ENCODE data around the gene UPK2.

The UPK2 gene

DNA sequence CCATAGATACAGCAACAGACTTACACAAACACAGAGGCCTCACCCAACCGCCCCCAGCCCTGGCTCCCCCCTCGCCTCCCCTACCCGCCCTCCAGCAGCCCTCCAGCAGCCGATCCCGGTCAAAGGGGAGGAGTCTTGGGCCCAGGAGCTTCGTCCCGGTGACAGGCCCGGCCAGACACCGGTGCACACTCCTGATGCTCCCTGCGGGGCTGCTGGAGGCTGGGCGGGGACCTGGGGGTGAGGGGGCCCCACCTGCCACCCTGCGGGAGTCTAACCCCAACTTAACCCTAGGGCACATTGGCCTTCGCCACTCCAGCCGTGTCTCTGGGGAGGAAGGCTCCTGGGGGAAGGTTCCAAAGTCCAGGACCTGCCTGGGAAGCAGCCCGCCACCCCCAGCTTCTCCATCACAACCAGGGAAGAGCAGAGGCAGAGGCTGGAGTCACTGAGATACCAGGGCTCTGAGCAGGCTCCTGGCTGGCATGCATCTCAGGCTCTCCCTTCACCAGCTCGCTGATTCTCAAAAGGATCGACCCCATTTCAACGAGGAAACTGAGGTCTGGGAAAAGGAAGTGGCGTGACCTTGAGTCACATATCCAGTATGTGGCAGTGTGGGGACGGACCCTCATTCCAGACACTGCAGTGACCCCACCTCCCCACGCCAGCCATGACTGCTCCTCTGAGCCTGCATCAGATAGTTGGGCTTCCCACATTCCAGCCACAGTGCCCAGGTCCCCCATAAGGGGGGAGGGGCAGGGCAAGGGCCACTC is 44.8 kb upstream of the UPK2 start:
- peaks cover 0 to 46% (median 20%) of the 10 kb centered on the region in 11 experiments; a peak in 15 of 22 replicates for H4K20me1 ChIP-seq
- H3K9me3 ChIP-seq (replicated peaks in 1 of 11) = no peaks in the 10 kb centered on the region
- peak overlapping the region in 9 of 10 experiments; percentile 22 to 63 (median 48); a peak in 15 of 20 replicates for H3K4me3 ChIP-seq
- peak overlapping the region in 10 of 11 experiments; percentile 64 to 96 (median 90); a peak in 20 of 22 replicates for H3K27ac ChIP-seq
- no peaks in the 10 kb centered on the region for H3K27me3 ChIP-seq
- peak overlapping the region; percentile 93 to 100 (median 98) for H3K4me2 ChIP-seq
- H3K9ac ChIP-seq = peak overlapping the region; percentile 51 to 94 (median 81); a peak in 21 of 22 replicates
- peaks cover 18 to 27% (median 21%) of the 10 kb centered on the region in 11 experiments; a peak in 21 of 22 replicates for H3K36me3 ChIP-seq
- no peak for TF ChIP-seq Cebpa-rat (IDR thresholded peaks at IDR 0.05)
- peaks cover 87 to 98% (median 94%) of the 10 kb centered on the region in 10 experiments for H3K4me1 ChIP-seq

DNA sequence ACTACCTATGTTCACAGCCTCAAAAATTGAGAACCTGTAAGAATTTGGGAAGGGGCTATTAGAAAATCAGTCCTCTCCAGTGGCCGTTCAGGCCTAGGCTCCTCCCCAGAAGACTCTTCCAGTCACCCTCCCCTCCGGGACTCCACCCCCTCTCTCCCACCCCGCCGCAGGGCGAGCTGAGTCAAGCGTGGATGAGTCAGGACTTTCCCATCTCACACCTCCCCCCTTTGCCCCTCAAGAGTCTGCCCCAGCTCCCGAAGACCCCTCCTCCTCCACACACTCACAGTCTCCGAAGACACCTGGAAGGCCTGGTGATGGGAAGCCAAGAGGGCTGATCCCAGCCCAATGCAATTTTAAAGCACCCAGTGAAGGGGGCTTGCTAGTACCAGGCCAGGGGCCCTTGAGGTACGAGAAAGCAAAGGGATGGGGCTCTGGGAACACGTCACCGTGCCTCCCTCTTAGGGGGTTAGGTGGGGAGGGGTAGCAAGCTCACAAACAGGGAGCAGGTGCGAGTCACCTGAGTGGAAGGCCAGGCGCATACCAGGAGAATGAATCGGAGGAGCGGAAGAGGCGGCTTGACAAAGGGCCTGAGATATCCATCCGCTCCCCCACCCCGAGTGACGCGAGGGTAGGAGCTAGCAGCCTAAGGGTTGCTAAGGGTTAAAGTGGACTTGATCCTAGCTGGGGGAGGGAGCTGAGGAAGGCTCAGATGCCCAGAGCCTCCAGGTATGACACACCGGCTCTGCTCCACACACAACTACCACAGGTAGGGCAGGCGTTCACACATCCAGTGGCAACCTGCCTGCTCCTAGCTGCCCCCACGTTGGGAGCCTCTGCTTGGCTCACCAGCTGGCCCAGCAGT is 44.0 kb upstream of the UPK2 start:
- peaks cover 96 to 99% (median 98%) of the 10 kb centered on the region in 10 experiments for H3K4me1 ChIP-seq
- H3K4me3 ChIP-seq = peak overlapping the region in 9 of 10 experiments; percentile 22 to 63 (median 49); a peak in 16 of 20 replicates
- H4K20me1 ChIP-seq = peaks cover 0 to 46% (median 19%) of the 10 kb centered on the region in 11 experiments; a peak in 13 of 22 replicates
- no peak for TF ChIP-seq Cebpa-rat (IDR thresholded peaks at IDR 0.05)
- H3K27ac ChIP-seq = peak overlapping the region; percentile 53 to 96 (median 89); a peak in 21 of 22 replicates
- H3K9me3 ChIP-seq (replicated peaks in 1 of 11) = no peaks in the 10 kb centered on the region
- H3K4me2 ChIP-seq = peak overlapping the region; percentile 93 to 100 (median 98)
- peak overlapping the region; percentile 59 to 94 (median 81); a peak in 21 of 22 replicates for H3K9ac ChIP-seq
- peaks cover 10 to 27% (median 13%) of the 10 kb centered on the region in 11 experiments; a peak in 20 of 22 replicates for H3K36me3 ChIP-seq
- H3K27me3 ChIP-seq = no peaks in the 10 kb centered on the region

DNA sequence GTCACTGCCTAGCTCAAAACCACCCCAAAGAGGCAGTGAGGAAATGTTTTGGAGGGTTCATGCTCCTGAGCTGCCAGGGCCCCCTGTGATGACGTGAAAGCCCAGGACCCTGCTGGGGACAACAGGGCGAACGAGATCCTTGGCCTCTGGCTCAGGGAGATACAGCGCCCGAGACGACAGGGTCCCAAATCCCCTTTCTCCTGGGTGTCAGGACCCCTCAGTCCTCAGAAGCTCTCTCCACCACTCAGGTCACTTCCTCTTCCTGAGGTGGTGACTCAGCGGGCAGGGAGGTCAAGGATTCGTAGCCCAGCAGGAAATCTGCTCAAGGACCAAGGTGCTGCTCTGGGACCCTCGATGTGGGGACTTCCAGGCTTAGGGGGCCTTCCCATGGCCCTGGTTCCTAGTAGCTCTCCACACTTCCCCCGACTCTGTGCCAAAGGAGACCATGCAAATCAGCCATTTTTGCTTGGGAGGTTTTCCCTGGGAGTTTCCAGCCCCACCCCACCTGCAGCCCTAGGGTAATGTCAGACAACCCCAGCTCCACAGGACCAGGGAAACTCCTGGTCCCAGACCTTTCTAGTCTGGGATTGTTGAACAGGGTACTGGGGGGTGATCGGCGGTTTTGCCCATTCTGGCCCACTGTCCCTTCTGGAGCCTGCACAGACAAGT is 43.2 kb upstream of the UPK2 start:
- peaks cover 97 to 99% (median 98%) of the 10 kb centered on the region in 10 experiments for H3K4me1 ChIP-seq
- H3K27ac ChIP-seq = peak overlapping the region; percentile 53 to 96 (median 89); a peak in 21 of 22 replicates
- no peaks in the 10 kb centered on the region for H3K27me3 ChIP-seq
- peaks cover 0 to 44% (median 12%) of the 10 kb centered on the region in 11 experiments; a peak in 12 of 22 replicates for H4K20me1 ChIP-seq
- peak overlapping the region; percentile 59 to 94 (median 81); a peak in 21 of 22 replicates for H3K9ac ChIP-seq
- H3K9me3 ChIP-seq (replicated peaks in 1 of 11) = no peaks in the 10 kb centered on the region
- no peak for TF ChIP-seq Cebpa-rat (IDR thresholded peaks at IDR 0.05)
- H3K4me3 ChIP-seq = peak overlapping the region in 8 of 10 experiments; percentile 21 to 63 (median 50); a peak in 14 of 20 replicates
- H3K4me2 ChIP-seq = peak overlapping the region; percentile 93 to 100 (median 98)
- H3K36me3 ChIP-seq = peaks cover 3 to 19% (median 6%) of the 10 kb centered on the region in 11 experiments; a peak in 19 of 22 replicates

DNA sequence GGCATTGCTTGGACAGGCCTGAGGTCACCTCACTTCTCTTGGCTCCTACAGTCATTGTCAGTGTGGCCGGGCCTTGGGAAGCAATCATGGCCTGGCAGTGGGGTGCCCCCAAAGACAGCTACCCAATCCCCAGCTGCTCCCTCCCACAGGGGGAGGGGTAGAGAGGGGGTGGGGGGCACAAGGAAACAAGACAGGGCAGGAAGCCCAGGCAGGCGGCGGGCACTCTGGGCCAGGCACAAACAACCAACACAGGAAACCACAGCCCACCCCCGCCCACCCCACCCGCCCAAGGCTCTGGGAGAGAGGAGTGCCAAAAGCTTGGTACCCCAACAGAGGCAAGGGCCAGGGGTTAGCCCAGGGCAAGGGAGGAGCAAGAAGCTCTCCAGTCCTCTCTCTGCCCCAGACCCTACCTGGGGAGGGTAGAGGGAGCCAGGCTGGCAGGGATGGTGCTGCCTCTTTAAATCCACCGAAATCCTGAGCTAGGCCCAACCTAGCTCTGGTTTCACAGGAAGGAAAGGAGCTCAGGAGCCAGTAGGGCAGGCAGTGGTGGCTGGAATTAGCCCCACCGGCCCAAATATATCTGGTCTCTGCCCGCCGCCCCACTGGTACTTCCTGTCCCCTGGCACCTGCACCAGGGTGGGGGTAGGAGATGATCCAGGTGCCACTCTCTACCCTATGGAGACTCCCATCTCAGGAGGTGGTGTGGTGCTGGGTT is 42.5 kb upstream of the UPK2 start:
- Histone ChIP-seq H3K4me3 (peak overlapping the region in 9 of 10 experiments; percentile 9 to 65 (median 49); a peak in 17 of 20 replicates), H3K9ac (peak overlapping the region; percentile 63 to 94 (median 82); a peak in 20 of 22 replicates), H3K4me1 (peaks cover 97 to 99% (median 98%) of the 10 kb centered on the region in 10 experiments), H3K27ac (peak overlapping the region; percentile 53 to 96 (median 89); a peak in 20 of 22 replicates), H3K27me3 (no peaks in the 10 kb centered on the region), H3K9me3 (replicated peaks in 1 of 11) (no peaks in the 10 kb centered on the region), H3K4me2 (peak overlapping the region; percentile 93 to 100 (median 98)), H3K36me3 (peaks cover 0 to 13% (median 0%) of the 10 kb centered on the region in 11 experiments; a peak in 5 of 22 replicates), H4K20me1 (peaks cover 0 to 37% (median 5%) of the 10 kb centered on the region in 11 experiments; a peak in 10 of 22 replicates)
- no peak for TF ChIP-seq Cebpa-rat (IDR thresholded peaks at IDR 0.05)

DNA sequence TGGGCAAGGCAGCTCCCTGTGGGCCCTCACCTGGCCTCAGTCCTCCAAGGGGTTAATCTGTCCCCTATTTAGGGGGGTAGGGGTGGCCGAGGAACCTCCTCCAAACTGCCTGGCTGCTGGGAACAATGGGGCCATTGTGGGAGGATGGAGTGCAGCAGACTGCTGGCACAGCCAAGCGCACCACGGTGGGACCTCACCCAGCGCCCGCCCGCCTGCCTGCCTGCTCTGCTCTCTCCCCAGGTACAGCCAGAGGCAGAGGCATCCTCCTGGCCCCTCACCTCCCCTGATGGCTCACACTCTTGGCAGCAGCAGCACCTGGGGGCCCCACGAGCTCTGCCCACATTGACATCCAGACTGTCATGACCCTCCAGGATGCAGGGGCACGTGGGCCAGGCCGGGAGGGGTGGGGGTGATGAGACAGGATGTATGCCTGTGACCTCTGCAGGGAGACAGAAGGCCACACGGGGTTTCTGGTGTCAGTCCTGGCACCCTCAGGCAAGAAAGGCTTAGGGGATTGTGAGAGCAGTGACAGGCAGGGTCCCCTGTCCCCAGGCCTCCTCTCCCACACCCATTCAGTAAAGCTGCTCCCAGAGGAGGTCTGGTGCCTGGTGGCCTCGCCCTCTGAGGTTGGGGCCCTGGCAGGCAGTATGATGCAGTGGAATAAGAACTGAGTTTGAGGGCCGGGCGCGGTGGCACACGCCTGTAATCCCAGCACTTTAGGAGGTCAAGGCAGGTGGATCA is 41.8 kb upstream of the UPK2 start:
- Histone ChIP-seq H3K4me2 (peak overlapping the region; percentile 91 to 100 (median 98)), H3K36me3 (peaks cover 0 to 11% (median 0%) of the 10 kb centered on the region in 11 experiments; a peak in 3 of 22 replicates), H3K27me3 (no peaks in the 10 kb centered on the region), H3K4me3 (peak overlapping the region in 9 of 10 experiments; percentile 9 to 65 (median 49); a peak in 17 of 20 replicates), H3K27ac (peak overlapping the region in 10 of 11 experiments; percentile 49 to 96 (median 90); a peak in 19 of 22 replicates), H3K4me1 (peaks cover 96 to 99% (median 98%) of the 10 kb centered on the region in 10 experiments), H3K9me3 (replicated peaks in 1 of 11) (no peaks in the 10 kb centered on the region), H3K9ac (peak overlapping the region; percentile 60 to 94 (median 82); a peak in 20 of 22 replicates), H4K20me1 (peaks cover 0 to 31% (median 2%) of the 10 kb centered on the region in 11 experiments; a peak in 8 of 22 replicates)
- no peak for TF ChIP-seq Cebpa-rat (IDR thresholded peaks at IDR 0.05)

DNA sequence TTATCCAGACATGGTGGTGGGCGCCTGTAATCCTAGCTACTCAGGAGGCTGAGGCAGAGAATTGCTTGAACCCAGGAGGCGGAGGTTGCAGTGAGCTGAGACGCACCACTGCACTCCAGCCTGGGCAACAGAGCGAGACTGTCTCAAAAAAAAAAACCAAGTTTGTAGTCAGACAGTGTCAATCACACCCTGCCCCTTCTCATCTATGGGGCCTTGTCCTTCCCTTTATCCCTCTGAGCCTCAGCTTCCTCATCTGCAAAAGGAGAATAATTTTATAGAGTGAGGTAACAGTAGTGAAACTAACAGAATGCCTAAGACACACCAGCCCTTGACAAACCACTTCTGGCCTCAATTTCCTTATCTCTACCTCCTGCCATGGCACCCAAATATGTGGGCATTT is 41.1 kb upstream of the UPK2 start:
- Histone ChIP-seq H3K4me2 (peak overlapping the region; percentile 91 to 100 (median 98)), H3K36me3 (peaks cover 0 to 11% (median 0%) of the 10 kb centered on the region in 11 experiments; a peak in 3 of 22 replicates), H3K4me3 (peak overlapping the region in 8 of 10 experiments; percentile 34 to 65 (median 48); a peak in 13 of 20 replicates), H3K9me3 (replicated peaks in 1 of 11) (no peaks in the 10 kb centered on the region), H4K20me1 (peaks cover 0 to 34% (median 8%) of the 10 kb centered on the region in 11 experiments; a peak in 11 of 22 replicates), H3K27ac (peak overlapping the region in 10 of 11 experiments; percentile 78 to 96 (median 90); a peak in 21 of 22 replicates), H3K27me3 (no peaks in the 10 kb centered on the region), H3K9ac (peak overlapping the region; percentile 60 to 94 (median 82); a peak in 20 of 22 replicates), H3K4me1 (peaks cover 96 to 99% (median 98%) of the 10 kb centered on the region in 10 experiments)
- peak in 3 of 11 experiments; percentile 11 to 67 (median 12); a peak in 2 of 22 replicates for TF ChIP-seq Cebpa-rat (IDR thresholded peaks at IDR 0.05)

All from BLaER1 treated with 17β-estradiol and CSF1 and Interleukin-3, amounts not matched to agents 10 nM and 100 nM (cell line).